KOPT-K1 (cell line): ENCODE results near the gene SYT1.
"Not testable (repeated sequence)": the region's sequence is repeated elsewhere in the genome, so short reads cannot be mapped to it uniquely, and the experiment has no call there.

Experiments
- H3K27ac ChIP-seq: fragments of 200-600 bp; sonication (generic); 2 replicates; pipeline ENCODE4 v1.5.1; 2016; ENCODE audit warnings: antibody characterized with exemption, mild to moderate bottlenecking, low read depth, low read length; ENCODE audit not compliant: poor library complexity, severe bottlenecking
- H3K36me3 ChIP-seq: fragments of 200-600 bp; sonication (generic); 2 replicates; pipeline ENCODE4 v1.5.1; 2017; ENCODE audit warnings: antibody characterized with exemption, mild to moderate bottlenecking, low read length, moderate library complexity; ENCODE audit not compliant: insufficient read depth
- H3K9me3 ChIP-seq: fragments of 200-600 bp; sonication (generic); 2 replicates; pipeline ENCODE4 v1.5.1; 2017; ENCODE audit warnings: antibody characterized with exemption, low read length, mild to moderate bottlenecking; ENCODE audit not compliant: insufficient read depth, poor library complexity, severe bottlenecking

SYT1 gene

DNA sequence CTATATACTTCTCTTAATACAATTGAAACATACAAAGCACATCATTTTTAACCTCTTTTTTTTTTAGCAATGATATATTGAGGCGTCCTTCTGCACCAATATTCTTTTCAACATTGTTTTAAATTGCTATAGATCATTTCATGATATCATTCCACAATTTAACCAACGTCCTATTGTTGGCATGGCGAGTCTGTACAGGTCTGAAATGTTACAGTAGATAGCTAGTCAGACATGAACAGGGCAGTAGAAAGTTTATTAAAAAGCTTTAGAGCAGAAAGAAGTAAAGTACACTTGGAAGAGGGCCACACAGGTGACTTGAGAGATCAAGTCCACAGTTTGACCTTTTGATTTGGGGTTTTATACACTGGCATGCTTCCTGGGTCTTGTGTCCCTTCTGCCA, 547.2 kb downstream of the SYT1 start:
- Histone ChIP-seq H3K9me3 (no peaks in the 10 kb centered on the region), H3K36me3 (no peaks in the 10 kb centered on the region), H3K27ac (no peak overlapping the region)

DNA sequence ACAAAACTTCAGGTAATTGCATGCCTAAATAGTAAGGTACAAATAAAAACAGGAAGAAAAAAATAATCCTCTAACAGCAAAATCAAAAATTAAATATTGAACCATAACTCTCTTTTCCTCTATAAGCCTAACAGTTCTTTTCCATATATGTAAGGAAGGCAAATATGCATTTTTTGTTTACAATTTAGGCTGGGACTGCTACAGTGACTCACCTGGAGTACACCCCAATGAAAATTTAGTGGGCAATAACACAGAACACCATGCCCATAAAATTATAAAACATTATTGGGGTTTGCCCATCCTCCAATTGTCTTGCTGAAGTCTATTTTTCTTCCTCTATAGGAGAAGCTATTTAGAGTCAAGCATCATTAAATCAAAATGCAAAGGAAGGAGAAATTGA, 549.2 kb downstream of the SYT1 start:
- Histone ChIP-seq H3K27ac (no peak overlapping the region), H3K36me3 (no peaks in the 10 kb centered on the region), H3K9me3 (no peaks in the 10 kb centered on the region)

DNA sequence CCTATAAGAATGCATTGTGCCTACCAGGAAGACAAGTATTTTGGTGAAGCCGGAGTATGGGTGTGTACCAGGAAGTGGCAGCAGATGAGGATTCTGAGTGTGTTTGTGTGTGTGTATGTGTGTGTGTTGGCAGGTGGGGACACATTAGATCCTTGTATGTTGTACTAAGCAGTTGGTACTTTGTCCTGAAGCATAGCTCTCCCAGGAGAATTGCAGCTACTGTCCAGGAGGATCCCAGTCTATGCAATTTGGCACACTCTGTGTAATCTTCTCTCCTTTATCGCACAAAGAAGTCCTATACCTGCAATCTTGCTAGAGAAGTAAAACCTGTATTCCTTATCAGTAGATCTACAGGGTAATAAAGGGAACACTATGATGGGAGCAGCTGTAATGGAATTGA, 549.7 kb downstream of the SYT1 start:
- no peaks in the 10 kb centered on the region for H3K9me3 ChIP-seq
- no peaks in the 10 kb centered on the region for H3K36me3 ChIP-seq
- H3K27ac ChIP-seq: no peak overlapping the region

DNA sequence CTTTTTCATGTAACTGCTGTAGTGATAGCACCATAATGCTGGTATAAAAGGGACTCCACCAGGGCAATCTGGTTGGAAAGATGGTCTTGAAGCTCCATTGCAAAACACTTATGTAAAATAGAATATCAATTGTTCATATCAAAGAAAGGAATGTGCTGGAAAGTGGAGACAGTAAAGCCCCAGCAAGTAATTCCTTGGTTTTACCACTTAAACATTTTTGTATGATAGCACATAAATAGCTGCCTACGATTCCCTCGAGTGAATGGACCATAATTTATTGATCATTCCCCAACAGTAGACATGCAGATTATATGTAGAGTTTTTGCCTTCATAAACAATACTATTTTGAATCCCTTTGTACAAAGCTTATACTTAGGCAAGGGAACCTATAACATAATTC, 550.7 kb downstream of the SYT1 start:
- no peaks in the 10 kb centered on the region for H3K9me3 ChIP-seq
- no peaks in the 10 kb centered on the region for H3K36me3 ChIP-seq
- no peak overlapping the region for H3K27ac ChIP-seq

DNA sequence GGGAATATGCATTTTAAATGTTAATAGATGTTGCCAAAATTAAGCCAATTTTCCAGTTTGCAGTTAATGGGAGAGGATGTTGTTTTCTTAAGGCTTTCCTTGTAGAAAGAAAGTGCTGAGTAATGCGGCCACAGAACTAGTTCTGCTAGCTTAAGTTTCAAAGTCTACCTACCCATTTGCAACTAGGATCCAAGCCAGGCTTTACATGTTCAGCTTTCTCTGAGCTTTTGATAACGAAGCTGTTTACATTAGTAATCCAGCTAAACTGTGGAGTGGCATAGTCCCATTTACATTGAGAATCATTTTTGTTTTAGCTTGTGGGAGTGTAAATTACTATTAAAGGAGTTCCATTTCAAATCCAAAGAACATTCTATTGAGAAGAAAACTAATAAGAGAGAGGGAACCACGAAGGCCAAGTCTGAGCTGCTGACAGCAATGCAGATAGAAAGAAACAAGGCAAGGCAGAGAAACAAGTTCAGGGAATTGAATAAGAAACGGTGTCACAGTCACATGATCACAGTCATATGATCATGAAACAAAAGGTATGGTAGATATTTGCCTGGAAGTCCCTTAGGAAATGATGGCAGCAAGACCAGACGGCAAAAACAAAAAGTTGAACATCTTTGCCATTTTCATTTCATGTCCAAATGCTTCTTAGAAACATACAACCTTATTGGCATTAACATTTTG, 551.3 kb downstream of the SYT1 start:
- Histone ChIP-seq H3K27ac (no peak overlapping the region), H3K36me3 (no peaks in the 10 kb centered on the region), H3K9me3 (no peaks in the 10 kb centered on the region)

DNA sequence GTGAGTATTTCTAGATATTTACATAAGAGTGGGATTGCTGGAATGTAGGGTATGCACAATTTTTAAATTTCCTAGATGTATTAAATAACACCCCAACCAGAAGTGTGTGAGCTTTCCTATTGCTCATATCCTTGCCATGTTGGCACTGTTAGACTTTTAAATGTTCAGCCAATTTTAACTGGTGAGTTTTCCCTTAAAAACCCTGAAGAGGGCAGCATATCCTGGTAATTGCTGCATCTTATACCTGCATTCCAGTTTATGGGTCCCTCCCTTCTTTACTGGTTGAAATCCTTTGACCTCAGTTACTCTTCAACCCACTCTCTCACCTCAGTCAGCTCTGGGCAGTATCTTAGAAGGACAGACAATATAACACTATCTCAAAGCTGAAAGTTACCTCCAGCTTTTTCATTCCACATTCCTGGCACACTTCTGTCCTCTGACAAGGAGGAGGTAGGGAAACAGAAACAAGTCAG, 555.6 kb downstream of the SYT1 start:
- Histone ChIP-seq H3K36me3 (no peaks in the 10 kb centered on the region), H3K27ac (no peak overlapping the region), H3K9me3 (no peaks in the 10 kb centered on the region)

GRCh38 chr12:79421236-79421740, 556.7 kb downstream of the SYT1 start:
- Histone ChIP-seq H3K9me3 (no peaks in the 10 kb centered on the region), H3K27ac (no peak overlapping the region), H3K36me3 (no peaks in the 10 kb centered on the region)

GRCh38 chr12:79422060-79422812, 557.7 kb downstream of the SYT1 start:
- Histone ChIP-seq H3K36me3 (no peaks in the 10 kb centered on the region), H3K9me3 (no peaks in the 10 kb centered on the region), H3K27ac (no peak overlapping the region)

DNA sequence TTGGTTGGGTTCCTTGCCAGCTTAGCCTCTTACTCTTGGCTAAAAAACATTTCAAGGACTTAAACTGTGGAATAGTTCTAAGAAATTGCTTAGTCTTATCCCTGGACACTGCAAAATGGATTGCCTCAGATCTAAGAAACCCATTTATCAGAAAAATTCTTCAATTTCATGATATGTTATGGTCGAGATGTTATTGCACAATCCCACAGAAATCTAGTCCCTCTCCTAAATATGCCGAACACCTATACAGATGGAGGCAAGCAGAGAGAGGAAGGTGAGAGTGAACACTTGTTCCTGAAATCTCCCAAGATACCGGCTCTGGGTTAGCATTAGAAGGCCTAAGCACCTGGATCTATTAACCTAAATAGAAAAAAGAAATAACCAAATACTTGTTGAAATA, 559.0 kb downstream of the SYT1 start:
- Histone ChIP-seq H3K27ac (no peak overlapping the region), H3K9me3 (no peaks in the 10 kb centered on the region), H3K36me3 (no peaks in the 10 kb centered on the region)

DNA sequence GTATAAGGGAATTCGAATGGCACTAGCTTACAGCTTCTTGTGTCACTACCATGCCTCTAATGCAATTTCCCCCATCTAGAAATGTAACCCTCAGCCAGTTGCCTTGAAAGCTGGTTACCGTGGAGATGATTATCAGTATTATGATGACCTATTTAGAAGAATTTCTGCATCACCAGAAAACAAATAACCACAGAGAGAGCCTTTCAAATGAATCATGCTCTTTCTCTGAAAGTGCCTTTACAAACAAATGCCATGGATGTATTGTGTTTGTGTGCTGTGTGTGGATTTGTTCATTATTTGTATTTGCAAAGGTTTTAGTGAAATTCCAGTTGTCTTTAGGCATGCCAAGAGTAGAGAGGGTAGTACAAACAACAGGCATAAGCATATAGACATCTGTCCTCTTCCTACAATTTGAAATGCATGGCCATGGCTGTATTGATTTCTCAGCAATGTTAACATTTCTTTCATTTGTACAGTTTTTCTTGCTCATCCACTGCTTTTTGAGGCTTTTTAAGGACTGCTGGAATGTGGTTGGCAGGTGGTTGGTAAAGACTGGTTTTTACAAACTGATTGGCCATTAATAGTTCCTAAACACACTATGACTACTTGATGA, 559.6 kb downstream of the SYT1 start:
- H3K36me3 ChIP-seq: no peaks in the 10 kb centered on the region
- H3K27ac ChIP-seq: no peak overlapping the region
- H3K9me3 ChIP-seq: no peaks in the 10 kb centered on the region

DNA sequence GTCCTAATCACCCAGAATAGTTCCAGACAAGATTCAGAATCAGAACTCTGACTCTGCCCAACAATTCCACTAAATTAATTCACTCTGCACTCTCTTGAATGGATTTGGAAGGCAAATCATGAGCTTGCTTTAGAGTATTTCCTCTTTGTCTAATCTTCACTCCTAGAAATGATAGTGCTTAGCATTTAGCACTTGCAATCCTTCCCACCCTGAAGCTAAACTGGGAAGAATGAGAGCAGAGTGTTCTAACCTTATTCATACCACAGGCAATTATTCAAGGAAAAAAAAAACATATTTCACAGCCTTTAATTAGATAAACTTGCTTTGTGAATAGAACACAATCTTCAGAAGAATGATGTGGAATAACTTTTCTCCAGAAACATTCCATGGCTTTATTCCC, 561.5 kb downstream of the SYT1 start:
- Histone ChIP-seq H3K36me3 (no peaks in the 10 kb centered on the region), H3K27ac (no peak overlapping the region), H3K9me3 (no peaks in the 10 kb centered on the region)

- not testable (repeated sequence) for H3K27ac ChIP-seq, H3K36me3 ChIP-seq, H3K9me3 ChIP-seq
These were observed 562.2 kb downstream of the SYT1 start for GRCh38 chr12:79426744-79427143.

- H3K9me3 ChIP-seq: no peaks in the 10 kb centered on the region
- no peaks in the 10 kb centered on the region for H3K36me3 ChIP-seq
- H3K27ac ChIP-seq: no peak overlapping the region
These were observed 569.0 kb downstream of the SYT1 start for GRCh38 chr12:79433465-79434072.

- no peaks in the 10 kb centered on the region for H3K36me3 ChIP-seq
- no peak overlapping the region for H3K27ac ChIP-seq
- H3K9me3 ChIP-seq: no peaks in the 10 kb centered on the region
These were observed 570.0 kb downstream of the SYT1 start for GRCh38 chr12:79434561-79434960.

DNA sequence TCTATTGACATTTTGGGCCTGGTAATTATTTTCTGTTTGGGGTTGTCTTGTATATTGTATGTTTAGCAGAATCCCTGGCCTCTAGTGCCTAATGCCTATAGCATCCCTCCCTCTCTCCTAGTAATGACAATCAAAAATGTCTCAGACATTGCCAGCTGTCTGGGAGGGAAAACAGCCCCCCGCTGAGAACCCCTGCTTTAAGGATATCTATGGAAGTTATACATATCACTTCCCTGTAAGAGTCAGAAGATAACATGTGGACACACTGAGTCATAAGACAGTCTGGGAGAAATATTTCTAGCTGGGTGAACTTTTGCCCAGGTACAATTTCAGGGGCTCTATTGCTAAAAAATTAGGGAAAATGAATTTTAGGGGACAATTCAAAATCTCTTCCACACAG, 571.2 kb downstream of the SYT1 start:
- Histone ChIP-seq H3K27ac (no peak overlapping the region), H3K36me3 (no peaks in the 10 kb centered on the region), H3K9me3 (no peaks in the 10 kb centered on the region)
